HG02588 (cell line): ENCODE measurements around the gene FOXJ2.
"Not testable (repeated sequence)": the region's sequence is repeated elsewhere in the genome, so short reads cannot be mapped to it uniquely, and the experiment has no call there.

Experiments used
- ATAC-seq: cut with Tn5 transposase; IDR thresholded peaks from one replicate; pipeline ENCODE4 v1.9.1; 2021; ENCODE audit warnings: mild to moderate bottlenecking, moderate library complexity; ENCODE audit not compliant: unreplicated experiment

Gene FOXJ2

GRCh38 chr12:8028267-8028666 is 4.2 kb upstream of the FOXJ2 start:
- ATAC-seq, result no peak

GRCh38 chr12:8030189-8030588 is 2.3 kb upstream of the FOXJ2 start:
- no peak for ATAC-seq

GRCh38 chr12:8031017-8031416 is 1.5 kb upstream of the FOXJ2 start:
- not testable (repeated sequence) for ATAC-seq

GRCh38 chr12:8031872-8032241 is 659 bp upstream of the FOXJ2 start:
- no peak for ATAC-seq

- ATAC-seq, result peak; percentile 25
Measured at GRCh38 chr12:8033153-8034044, 883 bp downstream of the FOXJ2 start.

GRCh38 chr12:8034802-8035201 is 2.3 kb downstream of the FOXJ2 start:
- no peak for ATAC-seq

- no peak for ATAC-seq
Measured at GRCh38 chr12:8035440-8036010, 3.0 kb downstream of the FOXJ2 start.

- ATAC-seq, result no peak
Measured at GRCh38 chr12:8036346-8036745, 3.8 kb downstream of the FOXJ2 start.

GRCh38 chr12:8037046-8037663 is 4.6 kb downstream of the FOXJ2 start:
- ATAC-seq, result no peak

GRCh38 chr12:8037947-8038346 is 5.4 kb downstream of the FOXJ2 start:
- no peak for ATAC-seq

GRCh38 chr12:8038659-8039114 is 6.2 kb downstream of the FOXJ2 start:
- ATAC-seq, result no peak

GRCh38 chr12:8040791-8041190 is 8.3 kb downstream of the FOXJ2 start:
- ATAC-seq, result no peak

GRCh38 chr12:8045952-8046944 is 13.7 kb downstream of the FOXJ2 start:
- ATAC-seq, result no peak

GRCh38 chr12:8047842-8048241 is 15.3 kb downstream of the FOXJ2 start:
- no peak for ATAC-seq

- ATAC-seq, result no peak
Measured at GRCh38 chr12:8048906-8049305, 16.4 kb downstream of the FOXJ2 start.

GRCh38 chr12:8050600-8051250 is 18.2 kb downstream of the FOXJ2 start:
- no peak for ATAC-seq

GRCh38 chr12:8052679-8053078 is 20.2 kb downstream of the FOXJ2 start:
- no peak for ATAC-seq

GRCh38 chr12:8054816-8055215 is 22.3 kb downstream of the FOXJ2 start:
- ATAC-seq, result no peak

GRCh38 chr12:8057306-8057705 is 24.8 kb downstream of the FOXJ2 start:
- no peak for ATAC-seq

GRCh38 chr12:8057839-8058238 is 25.3 kb downstream of the FOXJ2 start:
- ATAC-seq, result no peak
